Measurements from ENCODE around the gene PDE7B. TPM values are rescaled to one million over a fixed set of nuclear protein-coding genes. Genes with fewer than 3 reads are reported as not detected.

The PDE7B gene
- total and polyA plus RNA-seq, 2 experiments from 2014 or later = 3.1 to 6.8 TPM

DNA sequence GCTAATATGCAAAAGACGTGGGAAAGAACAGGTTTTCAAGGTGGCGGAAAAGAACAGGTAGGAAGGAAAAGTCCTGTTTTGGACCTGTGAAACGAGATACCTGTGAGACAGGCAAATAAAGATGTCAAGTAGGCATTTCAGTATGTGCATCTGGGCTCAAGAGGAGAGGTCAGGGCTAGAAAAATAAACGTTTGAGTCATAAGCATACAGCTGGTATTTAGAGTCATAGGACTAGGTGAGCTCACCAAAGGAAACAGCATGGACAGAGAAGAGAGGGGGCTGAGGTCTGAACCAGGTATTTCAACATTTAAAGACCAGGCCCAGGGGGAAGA, 383.7 kb downstream of the PDE7B start:
- no peak for TF ChIP-seq EZH2phosphoT487 (IDR thresholded peaks at IDR 0.05; ENCODE audit: insufficient read depth, low read depth)
- TF ChIP-seq EZH2 (IDR thresholded peaks at IDR 0.05; ENCODE audit: insufficient read depth, poor library complexity, severe bottlenecking) = no peak
- no peak overlapping the region for H3K27ac ChIP-seq
- H4K20me1 ChIP-seq (ENCODE audit: insufficient read depth) = no peaks in the 10 kb centered on the region
- no peaks in the 10 kb centered on the region for H3K36me3 ChIP-seq (ENCODE audit: low read depth)
- no peak overlapping the region for H3K9ac ChIP-seq
- 78 to 85% methylated on average over 4 of the region's 4 CpGs for whole genome bisulfite sequencing, 2 experiments (ENCODE audit: low coverage in 1 of 2, low lambda C conversion rate in 2 of 2, missing lambda C conversion rate in 2 of 2)
- H3K9me3 ChIP-seq (ENCODE audit: low read depth) = no peaks in the 10 kb centered on the region
- H3K27me3 ChIP-seq (replicated peaks; ENCODE audit: insufficient read depth) = no peaks in the 10 kb centered on the region
- H3K79me2 ChIP-seq (ENCODE audit: insufficient read depth) = no peaks in the 10 kb centered on the region
- no peak overlapping the region for H2AFZ ChIP-seq
- H3K4me1 ChIP-seq (ENCODE audit: insufficient read depth) = peaks cover 8% of the 10 kb centered on the region
- H3F3A ChIP-seq (ENCODE audit: insufficient read depth) = no peaks in the 10 kb centered on the region
- H3K4me3 ChIP-seq = no peak overlapping the region
- DNase-seq = peak; percentile 17
- in situ Hi-C loops (cut with MboI) = no loop called here
- no peak overlapping the region for H3K4me2 ChIP-seq (ENCODE audit: unreplicated experiment)
- no peaks in the 10 kb centered on the region for H3K9me2 ChIP-seq (ENCODE audit: insufficient read depth)

DNA sequence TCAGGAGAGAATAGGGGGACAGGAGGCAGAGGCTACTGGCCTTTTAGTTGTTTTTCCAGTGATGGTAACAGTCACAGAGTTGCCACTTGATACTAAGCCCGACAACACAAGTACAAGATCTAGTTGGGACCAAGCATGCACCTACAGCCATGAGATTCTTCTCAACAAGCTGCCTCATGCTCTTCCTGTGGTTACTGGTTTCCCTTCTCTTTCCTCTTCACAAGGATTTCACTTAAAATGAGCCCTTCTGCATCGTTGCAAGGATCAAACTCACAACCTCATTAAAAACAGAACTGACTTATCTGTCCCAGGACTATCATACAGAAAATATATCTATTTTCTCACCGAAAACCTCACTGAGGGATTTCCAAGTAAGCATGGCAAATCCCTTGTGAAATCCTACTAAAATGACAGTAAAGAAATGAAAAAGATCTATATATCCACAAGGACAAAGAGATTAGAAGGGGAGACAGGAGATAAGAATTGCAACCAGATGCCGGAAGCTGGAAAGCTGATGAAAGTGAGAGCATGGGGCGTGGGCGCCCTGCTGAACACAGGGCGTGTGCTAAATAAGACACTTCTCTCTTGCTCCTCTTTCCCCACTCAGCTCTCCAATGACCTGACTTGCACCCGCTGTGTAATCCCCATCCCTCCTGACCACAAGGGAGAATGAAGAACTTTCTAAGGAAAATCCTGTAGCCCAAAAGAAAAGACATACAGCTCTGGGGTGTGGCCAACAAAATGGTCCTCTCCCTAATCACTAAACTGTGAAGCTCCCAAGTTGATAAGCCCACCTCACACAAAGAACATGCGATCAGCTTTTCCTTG, 385.2 kb downstream of the PDE7B start:
- DNase-seq = peak; percentile 35
- H3K27me3 ChIP-seq (replicated peaks; ENCODE audit: insufficient read depth) = no peaks in the 10 kb centered on the region
- WGBS, 2 experiments (ENCODE audit: low coverage in 1 of 2, low lambda C conversion rate in 2 of 2, missing lambda C conversion rate in 2 of 2) = 66 to 72% methylated on average over 9 of the region's 9 CpGs
- H3K9me2 ChIP-seq (ENCODE audit: insufficient read depth) = no peaks in the 10 kb centered on the region
- no peaks in the 10 kb centered on the region for H3K9me3 ChIP-seq (ENCODE audit: low read depth)
- no peak overlapping the region for H3K4me3 ChIP-seq
- H3K4me2 ChIP-seq (ENCODE audit: unreplicated experiment) = no peak overlapping the region
- H3K4me1 ChIP-seq (ENCODE audit: insufficient read depth) = no peaks in the 10 kb centered on the region
- no peak overlapping the region for H3K27ac ChIP-seq
- no peak overlapping the region for H3K9ac ChIP-seq
- TF ChIP-seq EZH2phosphoT487 (IDR thresholded peaks at IDR 0.05; ENCODE audit: insufficient read depth, low read depth) (no peak), EZH2 (IDR thresholded peaks at IDR 0.05; ENCODE audit: insufficient read depth, poor library complexity, severe bottlenecking) (no peak)
- H3K79me2 ChIP-seq (ENCODE audit: insufficient read depth) = no peaks in the 10 kb centered on the region
- H2AFZ ChIP-seq = peak overlapping the region; percentile 32; the same call in 1 of the 2 replicates
- in situ Hi-C loops (cut with MboI) = no loop called here
- H3F3A ChIP-seq (ENCODE audit: insufficient read depth) = no peaks in the 10 kb centered on the region
- H4K20me1 ChIP-seq (ENCODE audit: insufficient read depth) = no peaks in the 10 kb centered on the region
- no peaks in the 10 kb centered on the region; the same call in 1 of the 2 replicates for H3K36me3 ChIP-seq (ENCODE audit: low read depth)

DNA sequence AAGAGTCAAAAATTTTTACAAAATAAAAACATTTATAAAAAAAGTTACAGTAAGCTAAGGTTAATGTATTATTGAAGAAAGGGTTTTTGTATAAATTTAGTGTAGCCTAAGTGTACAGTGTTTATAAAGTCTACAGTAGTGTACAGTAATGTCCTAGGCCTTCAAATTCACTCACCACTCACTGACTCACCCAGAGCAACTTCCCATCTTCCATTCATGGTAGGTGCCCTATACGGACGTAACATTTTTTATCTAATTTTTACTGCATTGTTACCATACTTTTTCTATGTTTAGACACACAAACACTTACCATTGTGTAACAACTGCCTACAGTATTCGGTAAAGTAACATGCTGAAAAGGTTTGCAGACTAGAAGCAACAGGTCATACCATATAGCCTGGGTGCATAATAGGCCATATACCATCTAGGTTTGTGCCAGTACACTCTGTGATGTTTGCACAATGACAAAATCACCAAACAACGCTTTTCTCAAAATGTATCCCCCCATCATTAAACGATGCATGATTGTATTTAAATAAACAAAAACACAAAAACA, 392.6 kb downstream of the PDE7B start:
- Histone ChIP-seq H3K9ac (no peak overlapping the region), H3K27me3 (replicated peaks; ENCODE audit: insufficient read depth) (no peaks in the 10 kb centered on the region), H3K9me3 (ENCODE audit: low read depth) (no peaks in the 10 kb centered on the region), H3F3A (ENCODE audit: insufficient read depth) (peaks cover 9% of the 10 kb centered on the region), H3K27ac (peak overlapping the region; percentile 31), H3K9me2 (ENCODE audit: insufficient read depth) (no peaks in the 10 kb centered on the region), H3K4me1 (ENCODE audit: insufficient read depth) (peaks cover 13% of the 10 kb centered on the region; the same call in 1 of the 2 replicates), H3K4me2 (ENCODE audit: unreplicated experiment) (peak overlapping the region; percentile 33), H3K4me3 (no peak overlapping the region), H3K36me3 (ENCODE audit: low read depth) (no peaks in the 10 kb centered on the region; the same call in 1 of the 2 replicates), H3K79me2 (ENCODE audit: insufficient read depth) (peaks cover 9% of the 10 kb centered on the region), H2AFZ (peak overlapping the region; percentile 31; the same call in 1 of the 2 replicates), H4K20me1 (ENCODE audit: insufficient read depth) (no peaks in the 10 kb centered on the region)
- no peak for TF ChIP-seq EZH2phosphoT487 (IDR thresholded peaks at IDR 0.05; ENCODE audit: insufficient read depth, low read depth)
- no peak for TF ChIP-seq EZH2 (IDR thresholded peaks at IDR 0.05; ENCODE audit: insufficient read depth, poor library complexity, severe bottlenecking)
- DNase-seq = peak; percentile 64
- in situ Hi-C loops (cut with MboI) = no loop called here
- 47 to 55% methylated on average over 5 of the region's 5 CpGs for WGBS, 2 experiments (ENCODE audit: low coverage in 1 of 2, low lambda C conversion rate in 2 of 2, missing lambda C conversion rate in 2 of 2)
